ENCODE results near the gene NUDC. TPM values are rescaled to one million over a fixed set of nuclear protein-coding genes. Genes with fewer than 3 reads are reported as not detected.

The NUDC gene
- total and polyA plus RNA-seq, 9 of the 15 experiments (the other 6 are each of a cell fraction or from before 2014, with no cell fraction given), result 9.8 to 234 (median 149) TPM

GRCh38 chr1:26950602-26951001 is 29.1 kb downstream of the NUDC start (continued):
- no peak for TF ChIP-seq ZNF696 (CRISPR knock-in tag; conservative IDR thresholded peaks at IDR 0.05)
- no peak for TF ChIP-seq CHD7 (IDR thresholded peaks at IDR 0.05; ENCODE audit: low read depth, low read length)
- no peak for TF ChIP-seq SNAPC5 (CRISPR knock-in tag; IDR thresholded peaks at IDR 0.05)
- no peak for TF ChIP-seq CBX1 (IDR thresholded peaks at IDR 0.05; ENCODE audit: low read depth)
- TF ChIP-seq BHLHE40 (IDR thresholded peaks at IDR 0.05; ENCODE audit: low read length), result peak; percentile 92
- no peak for TF ChIP-seq KLF13 (tag; IDR thresholded peaks at IDR 0.05; ENCODE audit: borderline replicate concordance, low read depth)
- no peak for TF ChIP-seq RBM25 (IDR thresholded peaks at IDR 0.05; ENCODE audit: low read depth, low read length, severe bottlenecking)
- TF ChIP-seq ZNF395 (CRISPR knock-in tag; IDR thresholded peaks at IDR 0.05), result no peak
- TF ChIP-seq MECOM (CRISPR knock-in tag; IDR thresholded peaks at IDR 0.05), result no peak
- no peak for TF ChIP-seq UBTF (IDR thresholded peaks at IDR 0.05; ENCODE audit: borderline replicate concordance in 1 of 2, low read depth in 2 of 2, low read length in 2 of 2)
- TF ChIP-seq CEBPB (tag; IDR thresholded peaks at IDR 0.05), result no peak
- TF ChIP-seq RFX1 (IDR thresholded peaks at IDR 0.05), result no peak
- TF ChIP-seq ETV5 (CRISPR knock-in tag; IDR thresholded peaks at IDR 0.05; ENCODE audit: low read depth), result no peak
- peak; percentile 60 for TF ChIP-seq MAFK (IDR thresholded peaks at IDR 0.05; ENCODE audit: low read length)
